Activated T-cell treated with anti-CD3 and anti-CD28 coated beads, Interleukin-2, amount 50 U/mL, for 1 hour (primary cell): ENCODE measurements around the gene GARIN5B.

Source experiments
- DNase-seq: peaks from one replicate; pipeline ENCODE4 v3.0.0-alpha.2; 2020

Gene GARIN5B

DNA sequence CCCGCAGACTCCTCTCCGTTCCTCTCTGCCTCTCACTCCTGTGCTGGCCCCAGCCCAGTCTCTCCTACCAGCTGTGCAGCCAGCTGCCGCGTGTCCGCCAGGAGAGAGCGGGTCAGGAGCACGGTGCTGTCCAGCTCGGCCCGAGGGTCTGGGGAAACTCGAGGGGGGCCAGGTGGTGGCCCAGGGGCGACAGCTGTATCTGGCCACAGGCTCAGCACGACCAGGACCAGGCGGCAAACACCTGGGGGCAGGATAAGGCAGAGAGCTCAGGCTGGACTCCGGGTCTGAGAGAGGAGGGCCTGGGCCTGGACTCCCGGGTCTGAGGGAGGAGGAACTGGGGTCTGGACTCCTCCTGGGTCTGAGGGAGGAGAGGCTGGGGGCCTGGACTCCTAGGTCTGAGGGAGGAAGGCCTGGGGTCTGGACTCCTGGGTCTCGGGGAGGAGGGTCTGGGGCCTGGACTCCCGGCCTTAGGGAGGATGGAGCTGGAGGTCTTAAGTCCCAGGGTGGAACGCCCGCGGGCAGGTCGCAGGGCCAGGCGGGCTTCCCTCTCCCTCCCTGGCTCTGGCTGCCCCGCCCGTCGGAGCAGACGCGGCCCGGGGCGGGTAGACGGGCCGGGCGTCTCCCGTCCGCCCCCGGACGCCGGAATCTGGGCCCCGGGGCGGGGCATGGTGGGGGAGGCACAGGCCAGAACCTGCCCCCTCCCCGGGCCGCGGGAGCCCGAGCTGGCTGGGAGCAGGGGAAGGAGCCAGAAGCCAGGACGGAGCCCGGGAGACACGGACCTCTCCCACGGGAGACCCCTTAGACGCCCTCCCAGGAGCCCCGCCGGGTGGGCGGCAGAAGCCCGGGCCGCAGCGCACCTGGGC is 5.9 kb upstream of the GARIN5B start:
- DNase-seq = no peak

DNA sequence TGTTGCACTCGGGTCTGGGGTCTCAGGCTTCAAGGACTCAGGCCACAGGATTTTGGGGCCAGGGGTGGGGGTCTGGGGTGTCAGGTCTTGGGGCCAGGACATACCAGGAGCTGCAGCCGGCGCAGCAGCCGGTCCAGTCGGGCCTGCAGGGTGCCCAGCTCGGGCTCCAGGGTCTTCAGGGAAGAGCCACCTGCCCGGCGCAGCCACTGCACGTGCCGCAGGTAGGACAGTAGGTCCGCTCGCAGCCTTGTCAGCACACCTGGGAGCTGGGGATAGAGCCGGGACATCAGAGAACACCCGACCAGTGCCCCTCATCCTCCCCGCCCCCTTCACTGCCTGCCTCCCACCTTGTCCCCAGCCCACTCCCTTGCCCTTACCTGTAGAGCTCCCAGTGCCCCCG is 5.0 kb upstream of the GARIN5B start:
- no peak for DNase-seq

- no peak for DNase-seq
Measured at GRCh38 chr19:55366790-55367189, 3.7 kb upstream of the GARIN5B start.

GRCh38 chr19:55365964-55366363 is 2.9 kb upstream of the GARIN5B start:
- DNase-seq = no peak

DNA sequence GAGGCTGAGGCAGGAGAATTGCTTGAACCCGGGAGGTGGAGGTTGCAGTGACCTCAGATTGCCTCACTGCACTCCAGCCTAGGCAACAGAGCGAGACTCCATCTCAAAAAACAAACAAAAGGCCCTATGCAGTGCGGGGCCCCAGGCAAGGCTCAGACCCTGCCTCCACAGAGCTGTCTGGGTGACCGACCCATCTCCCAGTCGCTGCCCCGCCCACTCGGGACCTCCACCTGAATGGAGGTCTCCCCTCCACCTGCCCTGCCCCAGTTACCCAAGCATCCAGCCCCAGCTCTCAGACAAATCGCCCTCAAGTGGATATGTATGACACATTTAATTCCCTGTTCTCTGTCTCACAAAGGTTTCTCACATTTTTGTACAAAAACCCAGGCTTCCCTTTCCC is 2.2 kb upstream of the GARIN5B start:
- no peak for DNase-seq

DNA sequence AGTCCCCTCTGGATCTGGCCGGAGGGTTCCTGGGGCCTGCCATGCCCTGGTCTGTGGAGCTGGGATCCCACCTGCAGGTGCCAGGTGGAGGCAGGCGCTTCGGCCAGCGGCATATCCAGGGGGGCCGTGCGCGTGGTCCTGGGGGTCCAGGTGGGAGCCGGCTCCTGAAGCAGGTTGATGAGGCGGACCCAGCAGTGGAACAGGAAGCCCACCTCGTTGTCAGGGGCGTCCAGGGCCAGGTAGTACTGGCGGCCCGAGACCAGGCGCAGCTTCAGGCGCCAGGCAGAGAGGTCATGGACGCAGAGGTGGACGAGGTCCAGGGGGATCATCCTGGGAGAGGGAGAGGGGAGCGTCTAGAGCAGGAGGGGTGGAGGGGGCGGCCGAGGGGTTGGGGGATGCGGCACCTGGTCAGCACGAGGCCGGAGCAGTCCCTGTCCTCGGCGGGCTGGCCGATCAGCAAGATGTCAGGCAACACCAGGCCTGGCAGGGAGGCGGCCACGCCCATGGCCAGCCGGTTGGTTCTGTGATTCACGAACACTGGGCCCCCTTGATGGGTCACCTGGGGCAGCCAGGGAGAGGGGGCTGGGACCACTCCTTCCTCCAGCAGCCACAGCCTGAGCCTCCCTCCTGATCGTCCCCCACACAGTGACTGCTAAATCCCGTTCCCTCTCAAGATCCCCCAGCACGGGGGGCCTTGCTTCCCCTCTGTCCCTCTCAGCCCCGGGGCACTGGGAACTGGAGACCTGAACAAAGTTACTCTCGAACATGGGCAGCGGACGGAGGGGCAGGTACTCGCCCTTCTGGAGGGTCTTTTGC is 678 bp downstream of the GARIN5B start:
- no peak for DNase-seq

DNA sequence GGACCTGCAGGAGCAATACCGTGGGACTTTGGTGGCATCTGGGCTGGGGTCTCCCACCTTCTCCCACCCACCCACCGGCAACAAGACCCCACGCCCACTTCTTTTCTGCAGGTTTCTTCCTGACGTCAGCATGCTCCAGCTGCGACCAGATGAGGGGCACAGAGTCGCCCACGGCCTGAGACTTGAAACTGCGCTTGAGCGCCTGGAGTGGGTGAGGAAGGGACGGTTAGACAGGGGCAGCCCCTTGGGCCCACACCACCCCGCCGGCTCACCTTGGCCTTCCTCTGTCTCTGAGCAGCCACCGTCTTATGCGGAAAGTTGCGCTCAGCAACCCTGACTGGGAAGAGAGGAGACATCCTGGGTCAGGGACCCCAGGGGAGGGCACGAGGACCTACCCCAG is 2.2 kb downstream of the GARIN5B start:
- DNase-seq = no peak

DNA sequence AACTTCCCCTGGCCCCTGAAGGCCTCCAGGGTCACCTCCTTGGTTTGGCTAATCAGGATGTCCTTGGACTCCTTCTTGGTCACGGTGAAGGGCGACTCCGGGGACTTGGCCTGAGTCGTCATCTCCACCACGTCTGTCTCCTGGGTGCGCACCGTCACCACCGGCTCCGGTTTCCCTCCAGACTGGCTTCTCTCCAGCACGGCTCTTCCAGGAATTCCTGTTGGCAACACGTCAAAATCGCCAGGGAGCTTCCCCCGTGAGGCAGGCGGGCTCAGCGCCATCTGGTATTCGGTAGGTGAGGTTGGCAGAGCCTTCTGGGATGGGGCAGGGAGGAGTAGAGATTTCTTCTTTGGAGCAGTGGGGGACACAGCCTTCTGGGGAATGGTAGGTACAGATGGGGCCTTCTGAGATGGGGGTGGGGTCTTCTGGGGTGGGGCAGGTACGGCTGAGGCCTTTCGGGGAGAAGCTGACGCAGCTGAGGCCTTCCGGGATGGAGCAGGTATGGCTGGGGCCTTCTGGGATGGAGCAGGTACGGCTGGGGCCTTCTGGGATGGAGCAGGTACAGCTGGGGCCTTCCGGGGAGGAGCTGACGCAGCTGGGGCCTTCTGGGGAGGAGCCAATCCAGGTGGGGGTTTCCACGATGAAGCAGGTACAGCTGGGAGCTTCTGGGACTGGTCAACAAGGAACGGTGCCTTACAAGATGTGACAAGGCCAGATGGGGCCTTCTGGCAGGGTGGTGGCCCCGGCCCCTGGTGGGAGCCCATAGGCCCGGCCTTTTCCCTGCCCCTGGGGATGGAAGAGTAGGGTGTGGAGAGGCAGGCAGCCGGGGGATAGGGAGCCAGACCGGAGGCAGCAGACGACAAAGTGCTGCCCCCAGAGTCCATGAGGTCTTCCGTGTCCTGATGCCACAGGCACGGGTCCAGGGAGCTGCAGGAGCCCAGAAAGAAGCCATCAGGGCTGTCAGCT is 3.8 kb downstream of the GARIN5B start:
- DNase-seq = no peak

DNA sequence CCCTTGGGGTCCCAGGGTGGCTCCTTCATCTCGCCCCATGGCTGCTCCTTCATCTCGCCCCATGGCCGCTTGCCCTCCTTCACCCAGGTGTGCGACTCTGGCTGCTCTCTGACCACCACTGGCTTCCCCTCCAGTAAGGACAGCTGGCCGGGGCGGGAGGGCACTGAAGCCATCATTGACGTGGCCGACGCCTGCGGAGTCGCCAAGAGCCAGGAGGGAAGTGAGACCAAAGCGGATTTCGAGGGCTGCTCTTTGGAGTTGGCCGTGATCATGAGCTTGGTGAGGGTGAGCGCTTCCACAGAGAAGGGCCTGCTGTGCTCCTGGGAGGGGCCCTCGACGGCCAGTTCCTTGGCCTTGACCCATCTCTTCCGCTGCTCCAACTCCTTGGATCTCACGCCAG is 4.6 kb downstream of the GARIN5B start:
- no peak for DNase-seq

GRCh38 chr19:55355213-55355821 is 7.7 kb downstream of the GARIN5B start:
- DNase-seq = no peak

GRCh38 chr19:55354698-55355212 is 8.3 kb downstream of the GARIN5B start, which contains the start of gene COX6B2:
Gene COX6B2, minus strand, starts transcription at chr19:55354719. Its CDS starts 198 bp downstream, at chr19:55354521.
- peak; percentile 32 for DNase-seq

DNA sequence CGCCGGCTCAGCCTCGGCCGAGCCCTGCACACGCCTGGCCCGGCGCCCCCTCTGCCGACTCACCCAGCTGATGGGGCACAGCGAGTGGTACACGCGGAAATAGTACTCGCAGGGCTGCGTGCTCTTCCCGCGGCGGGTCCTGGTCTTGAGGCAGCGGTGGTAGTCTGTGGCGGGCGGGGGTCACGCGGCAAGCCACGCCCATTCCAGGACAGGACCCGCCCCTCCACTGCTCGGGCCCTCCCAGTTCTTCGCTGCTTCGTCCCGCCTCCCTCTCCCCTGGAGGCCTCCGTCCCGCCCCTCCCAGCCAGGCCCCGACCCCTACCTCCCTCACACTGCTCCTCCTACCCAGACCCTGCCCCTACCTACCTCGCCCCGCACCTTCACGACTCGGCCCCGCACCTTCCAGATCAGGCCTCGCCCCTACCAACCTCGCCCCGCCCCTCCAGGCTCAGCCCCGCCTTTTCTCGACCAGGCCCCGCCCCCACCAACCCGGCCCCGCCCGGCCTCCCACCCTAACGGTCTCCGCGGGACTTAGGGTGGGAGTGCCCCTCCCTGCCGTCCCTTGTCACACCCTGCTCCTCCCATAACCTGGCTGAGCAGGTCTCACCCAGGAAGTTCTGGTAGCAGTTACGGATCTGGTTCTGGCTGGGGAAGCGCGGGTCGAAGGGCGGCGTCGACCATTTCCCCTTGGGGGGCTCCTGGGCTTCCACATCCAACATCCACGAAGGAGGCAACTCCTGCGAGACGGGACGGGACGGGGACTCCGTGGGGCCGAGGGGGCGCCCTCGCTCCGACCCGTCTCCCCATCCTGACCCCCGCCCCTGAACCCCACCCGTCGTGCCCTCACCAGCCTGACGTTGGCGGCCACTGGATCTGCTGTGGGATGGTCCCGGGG is 9.0 kb downstream of the GARIN5B start:
- peak; percentile 65 for DNase-seq

DNA sequence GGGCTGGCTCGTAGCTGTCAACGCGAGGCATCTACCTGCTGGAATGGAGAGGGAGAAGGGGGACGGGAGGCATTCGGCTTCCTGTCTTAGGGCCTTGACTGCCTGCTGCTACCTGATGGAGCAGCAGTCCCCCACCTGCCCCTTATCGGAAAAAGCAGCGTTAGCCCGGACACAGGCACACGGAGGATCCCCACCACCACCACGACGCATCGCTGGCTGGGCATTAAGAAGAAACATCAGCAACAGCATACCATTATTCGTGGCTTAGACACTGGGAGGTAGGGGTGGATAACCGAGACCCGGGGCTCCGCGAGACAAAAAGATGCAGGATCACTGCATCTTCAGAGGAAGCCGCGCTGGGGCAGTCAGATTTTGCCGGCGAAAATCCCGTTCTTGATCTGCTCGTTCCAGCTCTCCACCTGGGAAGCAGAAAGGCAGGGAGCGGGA is 9.7 kb downstream of the GARIN5B start:
- DNase-seq = no peak

DNA sequence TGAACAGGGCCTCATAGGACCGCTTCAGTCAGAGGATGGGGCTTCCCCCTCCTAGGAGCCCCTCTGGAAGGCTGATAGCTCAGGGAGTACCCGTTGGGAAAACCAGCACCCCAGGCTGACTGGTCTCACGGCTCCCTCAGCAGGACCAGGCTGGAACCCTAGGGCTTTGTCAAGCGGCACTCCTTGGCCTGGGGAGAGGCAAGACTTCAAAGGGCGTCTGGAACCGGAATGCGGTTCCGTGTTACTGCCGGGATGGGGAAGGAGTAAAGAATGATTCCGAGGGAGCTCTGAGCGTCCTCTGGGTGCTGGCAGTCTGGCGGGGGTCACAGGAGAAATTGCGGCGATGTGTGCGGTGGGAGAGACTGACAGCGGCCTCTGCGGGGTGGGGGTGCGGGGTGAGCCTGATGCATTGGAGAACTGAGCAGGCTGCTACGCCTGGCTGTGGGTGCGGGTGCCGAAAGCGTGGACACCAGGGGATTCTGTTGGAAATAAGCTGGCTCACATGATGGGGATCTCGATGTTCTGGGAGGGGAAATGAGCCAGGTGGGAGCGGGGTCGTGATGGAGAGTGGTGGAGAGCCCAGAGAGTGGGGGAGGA is 10.4 kb downstream of the GARIN5B start:
- no peak for DNase-seq

DNA sequence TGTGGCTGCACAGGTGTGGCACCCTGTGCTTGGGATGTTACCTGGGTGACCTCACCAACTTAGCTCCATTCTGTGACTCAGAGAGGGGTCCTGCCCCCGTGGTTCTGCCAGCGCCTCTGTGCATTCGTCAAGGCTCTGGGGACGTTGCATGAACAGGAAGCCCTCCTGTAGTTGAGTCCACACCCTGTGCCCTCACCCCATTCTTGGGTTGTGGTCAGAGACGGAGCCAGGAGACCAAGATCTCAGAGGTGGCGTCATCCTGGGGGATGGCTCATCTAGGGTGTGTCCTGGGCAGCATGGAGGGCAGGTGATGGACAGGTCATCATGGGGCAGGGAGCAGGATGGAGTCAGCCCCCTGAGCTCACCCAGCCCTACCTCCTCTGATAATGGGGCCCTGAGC is 11.0 kb downstream of the GARIN5B start:
- DNase-seq = no peak

DNA sequence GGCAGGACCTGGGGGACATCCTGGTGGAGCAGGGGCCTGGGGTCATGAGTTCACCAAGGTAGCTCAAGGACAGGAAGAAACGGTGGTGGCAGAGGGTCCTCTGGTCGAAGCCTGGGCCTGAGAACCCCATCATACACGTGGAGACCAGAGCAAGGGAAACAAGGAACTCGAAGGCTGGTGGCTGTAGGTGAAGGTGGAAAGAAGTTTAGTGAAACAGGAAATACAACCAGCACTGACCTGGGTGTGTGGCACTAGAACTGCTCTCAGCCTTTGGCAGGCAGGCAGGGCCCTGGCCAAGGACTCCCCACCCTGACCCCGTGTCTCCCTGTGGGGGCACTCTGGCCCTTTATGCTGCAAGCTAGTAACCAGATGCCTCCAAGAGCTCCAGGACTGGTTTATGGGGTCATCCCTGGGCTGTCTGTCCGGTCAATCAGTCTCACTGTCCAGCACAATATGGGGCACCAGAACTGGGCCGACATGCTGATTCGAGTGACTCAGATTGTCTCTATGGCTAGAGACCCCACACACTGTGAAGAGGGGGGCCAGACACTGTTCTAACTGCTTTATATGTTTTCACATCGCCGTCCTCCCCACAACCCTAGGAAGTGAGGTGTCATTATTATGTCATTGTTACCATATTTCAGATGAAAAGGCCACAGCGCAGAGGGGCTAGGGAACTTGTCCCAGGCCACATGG is 12.3 kb downstream of the GARIN5B start:
- no peak for DNase-seq

DNA sequence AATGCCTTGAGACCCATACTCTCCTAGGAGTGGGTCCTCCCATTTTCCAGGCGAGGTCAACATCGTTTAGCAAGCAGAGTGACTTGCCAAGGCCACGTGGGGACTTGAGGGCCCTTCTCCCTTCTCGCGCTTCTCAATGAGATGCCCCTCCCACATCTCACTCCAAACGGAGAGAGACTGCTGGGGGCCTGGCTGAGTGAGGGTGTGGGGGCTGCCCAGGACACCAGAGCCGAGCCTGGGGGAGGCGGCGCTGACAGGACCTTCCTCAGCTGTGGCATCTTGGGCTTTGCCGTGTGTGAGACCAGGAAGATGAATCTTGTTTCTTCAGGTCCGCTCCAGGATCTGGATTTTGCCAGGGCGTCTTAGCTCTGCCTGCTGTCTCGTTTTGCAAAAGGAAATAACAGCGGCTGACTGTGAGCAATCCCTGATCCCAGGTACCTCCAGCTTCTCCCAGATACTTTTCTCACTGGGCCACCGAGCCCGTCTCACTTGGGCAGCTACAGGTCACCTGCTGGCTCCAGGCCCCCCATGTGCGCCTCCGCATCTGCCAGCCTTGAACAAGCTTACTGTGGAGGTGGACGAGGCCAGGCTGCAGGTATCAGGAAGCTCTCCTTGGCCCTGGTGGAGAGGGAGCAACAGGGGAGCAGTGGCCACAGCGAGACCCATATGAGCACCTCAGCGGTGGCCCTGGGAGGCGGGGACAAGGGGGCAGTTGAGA is 14.6 kb downstream of the GARIN5B start:
- no peak for DNase-seq

DNA sequence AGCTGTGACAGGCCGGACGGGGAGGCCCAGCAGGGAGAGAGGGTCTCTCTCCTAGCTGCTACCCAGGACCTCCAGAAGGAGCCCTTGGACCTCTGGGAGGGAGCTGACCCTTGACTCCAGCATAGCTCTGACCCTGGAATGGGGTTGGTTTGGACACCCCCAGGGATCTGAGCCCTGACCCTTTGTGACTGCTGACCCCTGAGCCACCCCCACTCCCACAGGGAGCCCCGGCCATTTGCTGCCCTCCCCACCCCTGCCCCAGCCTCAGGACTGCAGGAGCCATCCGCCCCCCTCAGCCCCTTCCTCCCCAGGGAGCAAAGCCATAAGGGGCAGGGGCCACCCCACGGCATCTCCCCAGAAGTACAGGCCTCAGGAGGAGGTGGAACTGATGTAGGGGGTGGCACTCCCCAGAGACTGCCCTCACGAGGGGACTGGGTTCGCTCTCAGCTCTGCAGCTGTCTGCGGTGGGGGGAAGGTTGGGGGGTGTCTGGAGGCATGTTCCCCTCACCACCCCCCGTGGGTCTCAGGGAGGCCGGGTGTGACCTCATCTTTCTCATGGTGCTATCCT is 15.5 kb downstream of the GARIN5B start:
- no peak for DNase-seq
